Measurements from ENCODE around the gene TMEM19.

GRCh38 chr12:71653137-71653536 lies 32.7 kb upstream of the TMEM19 start:
- no peak for TF ChIP-seq POLR2AphosphoS5 (IDR thresholded peaks at IDR 0.05)
- TF ChIP-seq POLR2A (IDR thresholded peaks at IDR 0.05) = no peak
- TF ChIP-seq, protein P1, sequence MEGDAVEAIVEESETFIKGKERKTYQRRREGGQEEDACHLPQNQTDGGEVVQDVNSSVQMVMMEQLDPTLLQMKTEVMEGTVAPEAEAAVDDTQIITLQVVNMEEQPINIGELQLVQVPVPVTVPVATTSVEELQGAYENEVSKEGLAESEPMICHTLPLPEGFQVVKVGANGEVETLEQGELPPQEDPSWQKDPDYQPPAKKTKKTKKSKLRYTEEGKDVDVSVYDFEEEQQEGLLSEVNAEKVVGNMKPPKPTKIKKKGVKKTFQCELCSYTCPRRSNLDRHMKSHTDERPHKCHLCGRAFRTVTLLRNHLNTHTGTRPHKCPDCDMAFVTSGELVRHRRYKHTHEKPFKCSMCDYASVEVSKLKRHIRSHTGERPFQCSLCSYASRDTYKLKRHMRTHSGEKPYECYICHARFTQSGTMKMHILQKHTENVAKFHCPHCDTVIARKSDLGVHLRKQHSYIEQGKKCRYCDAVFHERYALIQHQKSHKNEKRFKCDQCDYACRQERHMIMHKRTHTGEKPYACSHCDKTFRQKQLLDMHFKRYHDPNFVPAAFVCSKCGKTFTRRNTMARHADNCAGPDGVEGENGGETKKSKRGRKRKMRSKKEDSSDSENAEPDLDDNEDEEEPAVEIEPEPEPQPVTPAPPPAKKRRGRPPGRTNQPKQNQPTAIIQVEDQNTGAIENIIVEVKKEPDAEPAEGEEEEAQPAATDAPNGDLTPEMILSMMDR (IDR thresholded peaks at IDR 0.05) = no peak
- TF ChIP-seq EP300 (IDR thresholded peaks at IDR 0.05) = no peak

Measured in stomach (tissue), 4 donors.